HCT116 (cell line): ENCODE measurements around the gene PKD2L1. TPM values are rescaled to one million over a fixed set of nuclear protein-coding genes. Genes with fewer than 3 reads are reported as not detected.

Source experiments
- ATAC-seq: fragments of 200-7000 bp; cut with Tn5 transposase; 2 replicates; pipeline ENCODE4 v1.9.1; 2020; ENCODE audit warnings: mild to moderate bottlenecking, moderate library complexity
- BruUV-seq: library from RNA; stranded (reverse); fragments of 400-500 nt; replicated peaks from 2 replicates; lab custom pipeline; 2021; lab: Mats Ljungman, UMichigan
- CTCF ChIA-PET: fragments of 300-600 bp; sonication (Branson Sonifier 250); formaldehyde crosslinking; loops from one replicate; lab custom pipeline; 2021; ENCODE audit warnings: antibody characterized with exemption; lab: Charles Lee
- POLR2A ChIA-PET: fragments of 300-600, 350-600 bp; sonication (Branson Sonifier 250); formaldehyde crosslinking; loops from one replicate; lab custom pipeline; 2021; ENCODE audit warnings: antibody characterized with exemption; lab: Charles Lee
- RAD21 ChIA-PET, 2 experiments: fragments of 300-600 bp; sonication (Branson Sonifier 250); formaldehyde crosslinking; loops; one replicate each; lab custom pipeline; 2023; ENCODE audit warnings: low total read pairs in 2 of 2; ENCODE audit not compliant: uncharacterized antibody in 2 of 2, unreplicated experiment in 2 of 2, low non-redundant PET in 1 of 2; lab: Charles Lee
- DNase-seq: peaks from one replicate; pipeline ENCODE4 v3.0.0-alpha.2; 2010; ENCODE audit warnings: low read depth, low spot score
- H2AFZ ChIP-seq: fragments of 200-600 bp; shearing (Covaris generic), sonication (generic); 2 replicates; pipeline ENCODE4 v1.6.1; 2017; ENCODE audit warnings: low read depth, mixed run types, mixed read lengths, antibody characterized with exemption, low read length; ENCODE audit not compliant: poor library complexity, severe bottlenecking
- H3K27ac ChIP-seq: 2 replicates; pipeline ENCODE4 v1.5.1; 2012; ENCODE audit warnings: low read depth, low read length
- H3K27me3 ChIP-seq: fragments of 200-600 bp; sonication (generic); 2 replicates; pipeline ENCODE4 v1.6.1; 2016; ENCODE audit warnings: mixed run types, low read length, mixed read lengths; ENCODE audit not compliant: insufficient read depth
- H3K36me3 ChIP-seq, 2 experiments: fragments of 200-500 bp in 1 of 2; fragments of 200-600 bp in 1 of 2; sonication (Bioruptor generic) in 1 of 2; sonication (generic) in 1 of 2; 2 replicates each; pipeline versions ENCODE4 v1.5.1 to v1.6.1; 2014 to 2016; ENCODE audit warnings: low read length in 2 of 2, inconsistent platforms in 1 of 2, mixed read lengths in 1 of 2, mixed run types in 1 of 2; ENCODE audit not compliant: insufficient read depth in 2 of 2, control insufficient read depth in 1 of 2
- H3K4me1 ChIP-seq, 2 experiments: fragments of 200-600 bp in 1 of 2; sonication (generic) in 1 of 2; 2 replicates each; pipeline versions ENCODE4 v1.5.1 to v1.6.1; 2012 to 2017; ENCODE audit warnings: low read length in 2 of 2, inconsistent platforms in 1 of 2, mild to moderate bottlenecking in 1 of 2, mixed read lengths in 1 of 2, mixed run types in 1 of 2, moderate library complexity in 1 of 2; ENCODE audit not compliant: insufficient read depth in 2 of 2, control insufficient read depth in 1 of 2
- H3K4me2 ChIP-seq: fragments of 200-600 bp; sonication (generic); 2 replicates; pipeline ENCODE4 v1.6.1; 2017; ENCODE audit warnings: mixed run types, low read length, mixed read lengths
- H3K4me3 ChIP-seq, 2 experiments: fragments of 200-600 bp in 1 of 2; sonication (generic) in 1 of 2; replicated peaks in 1 of 2; 2 replicates each; pipeline ENCODE4 v1.5.1; 2011 to 2016; ENCODE audit warnings: low read length in 2 of 2, control low read depth in 1 of 2, low read depth in 1 of 2, mild to moderate bottlenecking in 1 of 2, mixed read lengths in 1 of 2, mixed run types in 1 of 2
- H3K79me2 ChIP-seq: fragments of 200-600 bp; sonication (generic); 2 replicates; pipeline ENCODE4 v1.6.1; 2017; ENCODE audit warnings: mild to moderate bottlenecking, mixed run types, low read length, moderate library complexity, mixed read lengths; ENCODE audit not compliant: insufficient read depth
- H3K9ac ChIP-seq: fragments of 200-600 bp; sonication (generic); 2 replicates; pipeline ENCODE4 v1.6.1; 2016; ENCODE audit warnings: low read length, mixed read lengths
- H3K9me2 ChIP-seq: fragments of 200-600 bp; sonication (generic), shearing (Covaris generic); 2 replicates; pipeline ENCODE4 v1.6.1; 2017; ENCODE audit warnings: mixed run types, mild to moderate bottlenecking, moderate library complexity; ENCODE audit not compliant: insufficient read depth
- H3K9me3 ChIP-seq, 2 experiments: fragments of 200-500 bp in 1 of 2; fragments of 200-600 bp in 1 of 2; sonication (Bioruptor generic) in 1 of 2; sonication (generic) in 1 of 2; 2 replicates each; pipeline ENCODE4 v1.6.1; 2014 to 2017; ENCODE audit warnings: low read length in 2 of 2, mixed read lengths in 2 of 2, inconsistent platforms in 1 of 2, low read depth in 1 of 2, mild to moderate bottlenecking in 1 of 2, mixed run types in 1 of 2, moderate library complexity in 1 of 2; ENCODE audit not compliant: control insufficient read depth in 1 of 2, insufficient read depth in 1 of 2
- H4K20me1 ChIP-seq: fragments of 200-600 bp; sonication (generic), shearing (Covaris generic); 2 replicates; pipeline ENCODE4 v1.6.1; 2017; ENCODE audit warnings: mixed run types, mild to moderate bottlenecking, moderate library complexity; ENCODE audit not compliant: insufficient read depth
- CEBPB ChIP-seq: IDR thresholded peaks from 2 replicates; pipeline ENCODE4 v1.6.1; 2012; ENCODE audit warnings: low read depth
- POLR2AphosphoS5 ChIP-seq: IDR thresholded peaks from 2 replicates; pipeline ENCODE4 v1.6.1; 2011; ENCODE audit warnings: mild to moderate bottlenecking, low read depth, low read length, moderate library complexity
- SIN3A ChIP-seq: IDR thresholded peaks from 2 replicates; pipeline ENCODE4 v1.6.1; 2012; ENCODE audit warnings: low read depth
- YY1 ChIP-seq: IDR thresholded peaks from 2 replicates; pipeline ENCODE4 v1.6.1; 2011; ENCODE audit warnings: low read length, low read depth, moderate library complexity, mild to moderate bottlenecking; ENCODE audit not compliant: insufficient replicate concordance; ENCODE audit errors: extremely low read depth
- intact Hi-C: fragments of 100-400 bp; cut with micrococcal nuclease; formaldehyde crosslinking; loops from 2 replicates; pipeline ENCODE4 v1.10.0; 2022
- total RNA-seq: library from RNA; stranded (reverse); gene quantifications from one replicate; pipeline ENCODE4 v1.2.1, GENCODE V29; 2021; ENCODE audit not compliant: unreplicated experiment

PKD2L1 gene
- total RNA-seq, 1 experiment from 2014 or later = 0.17 TPM

GRCh38 chr10:100346351-100346764, 16.3 kb upstream of the PKD2L1 start:
- H3K4me1 ChIP-seq = peaks cover 44 to 55% of the 10 kb centered on the region in 2 experiments
- RAD21 ChIA-PET = interaction anchor here (0.7 to 2.7 kb wide), 9 partner anchors 24 to 186 kb away, joined by 3 to 16 read pairs (median 6); no protein-coding TSS in a partner anchor
- no peaks in the 10 kb centered on the region for H3K9me2 ChIP-seq
- H4K20me1 ChIP-seq = no peaks in the 10 kb centered on the region
- H3K4me2 ChIP-seq = peak overlapping the region; percentile 95
- no peaks in the 10 kb centered on the region for H3K9me3 ChIP-seq
- H2AFZ ChIP-seq = no peak overlapping the region
- DNase-seq (peak; percentile 48), ATAC-seq (peak; percentile 70)
- POLR2A ChIA-PET = interaction anchor here (0.7 to 4.5 kb wide), 6 partner anchors 19 to 81 kb away, joined by 3 to 52 read pairs (median 8); no protein-coding TSS in a partner anchor
- intact Hi-C loops = loop anchor here (1.0 to 10.0 kb wide), 2 partner anchors 27 to 668 kb away; no protein-coding TSS in a partner anchor
- no TSS peak for BruUV-seq
- CTCF ChIA-PET = interaction anchor here (0.9 to 4.1 kb wide), 9 partner anchors 10 to 172 kb away, joined by 3 to 27 read pairs (median 5); no protein-coding TSS in a partner anchor
- peaks cover 44% of the 10 kb centered on the region for H3K79me2 ChIP-seq
- peak overlapping the region; percentile 96 for H3K27ac ChIP-seq
- peak overlapping the region; percentile 92 for H3K4me3 ChIP-seq
- H3K27me3 ChIP-seq = no peaks in the 10 kb centered on the region
- peak overlapping the region; percentile 84 for H3K9ac ChIP-seq
- TF ChIP-seq POLR2AphosphoS5 (peak; percentile 56), YY1 (peak; percentile 12), CEBPB (no peak)
- peaks cover 31 to 34% of the 10 kb centered on the region in 2 experiments for H3K36me3 ChIP-seq

GRCh38 chr10:100345570-100346330, 15.7 kb upstream of the PKD2L1 start:
- peak overlapping the region; percentile 84 for H3K9ac ChIP-seq
- TF ChIP-seq SIN3A = no peak
- TF ChIP-seq, all 23 proteins: peak for 0
- Histone ChIP-seq H3K4me1 (peaks cover 43 to 55% of the 10 kb centered on the region in 2 experiments), H3K36me3 (peaks cover 24 to 28% of the 10 kb centered on the region in 2 experiments), H3K27me3 (no peaks in the 10 kb centered on the region), H3K27ac (peak overlapping the region; percentile 96), H3K9me3 (no peaks in the 10 kb centered on the region), H3K4me2 (peak overlapping the region; percentile 95), H4K20me1 (no peaks in the 10 kb centered on the region), H3K79me2 (peaks cover 38% of the 10 kb centered on the region), H3K9me2 (no peaks in the 10 kb centered on the region), H2AFZ (no peak overlapping the region), H3K4me3 (peak overlapping the region; percentile 92)
- RAD21 ChIA-PET = interaction anchor here (0.8 to 2.7 kb wide), 4 partner anchors 25 to 84 kb away, joined by 3 to 16 read pairs (median 5); no protein-coding TSS in a partner anchor
- POLR2A ChIA-PET = interaction anchor here (1.5 to 4.5 kb wide), 4 partner anchors 20 to 32 kb away, joined by 8 to 52 read pairs (median 26); no protein-coding TSS in a partner anchor
- DNase-seq (no peak), ATAC-seq (no peak)
- BruUV-seq = TSS peak; percentile 87
- intact Hi-C loops = loop anchor here (1.0 to 10.0 kb wide), 2 partner anchors 28 to 669 kb away; no protein-coding TSS in a partner anchor
- CTCF ChIA-PET = interaction anchor here (0.9 to 4.1 kb wide), 8 partner anchors 10 to 532 kb away, joined by 5 to 27 read pairs (median 14); no protein-coding TSS in a partner anchor
